Ovary (tissue), 9 donors: ENCODE measurements around the gene DZIP1. TPM values are rescaled to one million over a fixed set of nuclear protein-coding genes. Genes with fewer than 3 reads are reported as not detected.

ENCODE experiments used
- DNase-seq, 5 donors: peaks; one replicate each; pipeline ENCODE4 v3.0.0-alpha.2; 2019 to 2020
- H3K27ac ChIP-seq, 2 donors: fragments of 200-600 bp; one replicate each; pipeline versions ENCODE4 v1.5.1 to v1.8.0; 2019 to 2022
- H3K27me3 ChIP-seq: fragments of 200-600 bp; one replicate; pipeline ENCODE4 v1.8.0; 2022
- H3K36me3 ChIP-seq: fragments of 200-600 bp; sonication (generic); one replicate; pipeline ENCODE4 v1.5.1; 2019
- H3K4me1 ChIP-seq: one replicate; pipeline ENCODE4 v1.8.1; 2013; ENCODE audit warnings: mild to moderate bottlenecking, moderate library complexity; ENCODE audit not compliant: insufficient read depth
- H3K4me3 ChIP-seq: fragments of 200-600 bp; sonication (generic); one replicate; pipeline ENCODE4 v1.5.1; 2017
- H3K9me3 ChIP-seq, 2 donors: fragments of 200-600 bp in 1 of 2; sonication (generic) in 1 of 2; one replicate each; pipeline versions ENCODE4 v1.5.1 to v1.8.1; 2013 to 2019; ENCODE audit warnings: mild to moderate bottlenecking in 1 of 2, moderate library complexity in 1 of 2
- CTCF ChIP-seq, 3 donors: fragments of 450-650 bp in 2 of 3; fragments of 200-600 bp in 1 of 3; IDR thresholded peaks; one replicate each; pipeline versions ENCODE4 v1.5.1 to v1.8.0; 2016 to 2022; ENCODE audit warnings: antibody characterized with exemption in 3 of 3, mild to moderate bottlenecking in 1 of 3
- EP300 ChIP-seq: sonication (generic); formaldehyde crosslinking; IDR thresholded peaks from one replicate; pipeline ENCODE4 v1.6.1; 2017; ENCODE audit warnings: antibody characterized with exemption
- POLR2A ChIP-seq: fragments of 450-650 bp; IDR thresholded peaks from one replicate; pipeline ENCODE4 v1.6.1; 2017; ENCODE audit warnings: antibody characterized with exemption, mild to moderate bottlenecking, moderate library complexity
- WGBS, 3 donors: extraction: QIAGEN DNeasy Blood & Tissue Kit in 1 of 3; methylation state at CpG; one replicate each; pipeline versions ENCODE4 v1.1.5 to v1.1.7; 2013 to 2017; 5-methylcytosine and 5-hydroxymethylcytosine counted together
- intact Hi-C, 4 donors: fragments of 100-400 bp; cut with DNase I; formaldehyde crosslinking; loops; one replicate each; pipeline versions ENCODE4 v1.11.0 to v1.15.1; 2022 to 2023
- polyA plus RNA-seq, 2 donors: library from polyadenylated mRNA; stranded (reverse); fragments of 200-250 nt in 1 of 2; fragments of 350-450 nt in 1 of 2; fragmentation: Illumina TruSeq in 1 of 2; extraction: RNeasy Lipid Tissue Mini Kit (QIAGEN cat#74804) in 1 of 2; gene quantifications; one replicate each; pipeline ENCODE4 v1.2.3, GENCODE V29; 2013 to 2014
- total RNA-seq, 7 donors: library from RNA; depleted of rRNA in 2 of 7; stranded (reverse); fragments of >200 nt in 2 of 7; fragmentation: NEBNext Ultra II Directional in 3 of 7; extraction: Animal tissue kit (Norgen Biotek cat#: 25700) in 3 of 7; gene quantifications; one replicate each; pipeline versions ENCODE4 v1.1.0 to v1.2.4, GENCODE V29; 2016 to 2023
- donor health status: DM: no; HTN: no; CAD: no; lungs with moderate emphysema.
- donor health status: DM: no; HTN: no; CAD: no.
- donor health status: Bipolar disorder and iron deficiency.
- donor health status: DM: yes; HTN: yes; CAD: no.
- donor health status: DM: no; HTN: no; CAD: no.
- donor health status: DM: yes; HTN: yes; CAD: no.

DZIP1 gene
- total and polyA plus RNA-seq, 9 donors: 22.1 to 55.8 (median 44.3) TPM

- Histone ChIP-seq H3K4me3 (no peak overlapping the region), H3K4me1 (no peaks in the 10 kb centered on the region), H3K27me3 (no peaks in the 10 kb centered on the region), H3K9me3 (no peaks in the 10 kb centered on the region), H3K27ac (no peak overlapping the region), H3K36me3 (no peaks in the 10 kb centered on the region)
- 85 to 93% (median 90%) methylated on average over 8 of the region's 8 CpGs for WGBS, 3 donors
- TF ChIP-seq CTCF (IDR thresholded peaks at IDR 0.05): no peak
- TF ChIP-seq EP300: no peak
- TF ChIP-seq POLR2A: no peak
- intact Hi-C loops: no loop called here
- DNase-seq: no peak
These were observed 102.5 kb downstream of the DZIP1 start for GRCh38 chr13:95541911-95542474.

GRCh38 chr13:95541308-95541707 lies 103.2 kb downstream of the DZIP1 start:
- 58 to 73% (median 60%) methylated on average over 2 of the region's 2 CpGs for WGBS, 3 donors
- Histone ChIP-seq H3K27me3 (no peaks in the 10 kb centered on the region), H3K9me3 (no peaks in the 10 kb centered on the region), H3K36me3 (no peaks in the 10 kb centered on the region), H3K27ac (no peak overlapping the region), H3K4me3 (no peak overlapping the region), H3K4me1 (no peaks in the 10 kb centered on the region)
- no peak for DNase-seq
- intact Hi-C loops: no loop called here
- TF ChIP-seq CTCF (IDR thresholded peaks at IDR 0.05) (no peak), EP300 (no peak), POLR2A (no peak)

GRCh38 chr13:95540888-95541287 lies 103.6 kb downstream of the DZIP1 start:
- Histone ChIP-seq H3K9me3 (no peaks in the 10 kb centered on the region), H3K27ac (no peak overlapping the region), H3K4me3 (no peak overlapping the region), H3K36me3 (no peaks in the 10 kb centered on the region), H3K4me1 (no peaks in the 10 kb centered on the region), H3K27me3 (no peaks in the 10 kb centered on the region)
- 49 to 56% (median 55%) methylated on average over 6 of the region's 6 CpGs for WGBS, 3 donors
- intact Hi-C loops: no loop called here
- TF ChIP-seq POLR2A (no peak), CTCF (IDR thresholded peaks at IDR 0.05) (no peak), EP300 (no peak)
- DNase-seq: no peak

- Histone ChIP-seq H3K4me1 (no peaks in the 10 kb centered on the region), H3K9me3 (no peaks in the 10 kb centered on the region), H3K4me3 (no peak overlapping the region), H3K36me3 (no peaks in the 10 kb centered on the region), H3K27me3 (no peaks in the 10 kb centered on the region), H3K27ac (no peak overlapping the region)
- DNase-seq: no peak
- TF ChIP-seq CTCF (IDR thresholded peaks at IDR 0.05) (no peak), POLR2A (no peak), EP300 (no peak)
- 13 to 19% (median 16%) methylated on average over 6 of the region's 6 CpGs for WGBS, 3 donors
- intact Hi-C loops: no loop called here
These were observed 107.8 kb downstream of the DZIP1 start for GRCh38 chr13:95536632-95537241.
